ENCODE measurements around the gene SYTL2. TPM values are rescaled to one million over a fixed set of nuclear protein-coding genes. Genes with fewer than 3 reads are reported as not detected.

Gene SYTL2
- total RNA-seq, 1 donor from 2014 or later = 17.4 TPM

- H3K27me3 ChIP-seq = no peaks in the 10 kb centered on the region
- H3K4me1 ChIP-seq = no peaks in the 10 kb centered on the region
- no peak overlapping the region for H3K27ac ChIP-seq
- TF ChIP-seq, protein P1, sequence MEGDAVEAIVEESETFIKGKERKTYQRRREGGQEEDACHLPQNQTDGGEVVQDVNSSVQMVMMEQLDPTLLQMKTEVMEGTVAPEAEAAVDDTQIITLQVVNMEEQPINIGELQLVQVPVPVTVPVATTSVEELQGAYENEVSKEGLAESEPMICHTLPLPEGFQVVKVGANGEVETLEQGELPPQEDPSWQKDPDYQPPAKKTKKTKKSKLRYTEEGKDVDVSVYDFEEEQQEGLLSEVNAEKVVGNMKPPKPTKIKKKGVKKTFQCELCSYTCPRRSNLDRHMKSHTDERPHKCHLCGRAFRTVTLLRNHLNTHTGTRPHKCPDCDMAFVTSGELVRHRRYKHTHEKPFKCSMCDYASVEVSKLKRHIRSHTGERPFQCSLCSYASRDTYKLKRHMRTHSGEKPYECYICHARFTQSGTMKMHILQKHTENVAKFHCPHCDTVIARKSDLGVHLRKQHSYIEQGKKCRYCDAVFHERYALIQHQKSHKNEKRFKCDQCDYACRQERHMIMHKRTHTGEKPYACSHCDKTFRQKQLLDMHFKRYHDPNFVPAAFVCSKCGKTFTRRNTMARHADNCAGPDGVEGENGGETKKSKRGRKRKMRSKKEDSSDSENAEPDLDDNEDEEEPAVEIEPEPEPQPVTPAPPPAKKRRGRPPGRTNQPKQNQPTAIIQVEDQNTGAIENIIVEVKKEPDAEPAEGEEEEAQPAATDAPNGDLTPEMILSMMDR (IDR thresholded peaks at IDR 0.05) = no peak
- no peak for TF ChIP-seq POLR2A (IDR thresholded peaks at IDR 0.05)
- TF ChIP-seq POLR2AphosphoS5 (IDR thresholded peaks at IDR 0.05; ENCODE audit: insufficient read depth in 1 of 2, low read depth in 1 of 2) = no peak
- no peaks in the 10 kb centered on the region for H3K36me3 ChIP-seq
- no peak overlapping the region for H3K4me3 ChIP-seq
- no peaks in the 10 kb centered on the region for H3K9me3 ChIP-seq
- intact Hi-C loops (cut with DNase I) = no loop called here
- no peak for DNase-seq (ENCODE audit: extremely low spot score in 2 of 2)
These were observed 85.3 kb downstream of the SYTL2 start for GRCh38 chr11:85725510-85726258.

- no peak overlapping the region for H3K27ac ChIP-seq
- DNase-seq (ENCODE audit: extremely low spot score in 2 of 2) = no peak
- H3K27me3 ChIP-seq = no peaks in the 10 kb centered on the region
- TF ChIP-seq POLR2A (IDR thresholded peaks at IDR 0.05) = no peak
- no peak for TF ChIP-seq POLR2AphosphoS5 (IDR thresholded peaks at IDR 0.05; ENCODE audit: insufficient read depth in 1 of 2, low read depth in 1 of 2)
- TF ChIP-seq, protein P1 (IDR thresholded peaks at IDR 0.05) = no peak
- H3K36me3 ChIP-seq = no peaks in the 10 kb centered on the region
- H3K4me3 ChIP-seq = no peak overlapping the region
- no peaks in the 10 kb centered on the region for H3K9me3 ChIP-seq
- H3K4me1 ChIP-seq = no peaks in the 10 kb centered on the region
- intact Hi-C loops (cut with DNase I) = no loop called here
These were observed 86.0 kb downstream of the SYTL2 start for GRCh38 chr11:85724748-85725465.

GRCh38 chr11:85723088-85723487 is 87.9 kb downstream of the SYTL2 start:
- Histone ChIP-seq H3K9me3 (no peaks in the 10 kb centered on the region), H3K36me3 (no peaks in the 10 kb centered on the region), H3K4me3 (no peak overlapping the region), H3K4me1 (no peaks in the 10 kb centered on the region), H3K27ac (no peak overlapping the region), H3K27me3 (no peaks in the 10 kb centered on the region)
- DNase-seq (ENCODE audit: extremely low spot score in 2 of 2) = no peak
- TF ChIP-seq POLR2A (IDR thresholded peaks at IDR 0.05) (no peak), POLR2AphosphoS5 (IDR thresholded peaks at IDR 0.05; ENCODE audit: insufficient read depth in 1 of 2, low read depth in 1 of 2) (no peak)
- TF ChIP-seq, protein P1 (IDR thresholded peaks at IDR 0.05) = no peak
- intact Hi-C loops (cut with DNase I) = no loop called here

- H3K36me3 ChIP-seq = no peaks in the 10 kb centered on the region
- no peak overlapping the region for H3K27ac ChIP-seq
- no peaks in the 10 kb centered on the region for H3K4me1 ChIP-seq
- no peak for DNase-seq (ENCODE audit: extremely low spot score in 2 of 2)
- no peak for TF ChIP-seq POLR2A (IDR thresholded peaks at IDR 0.05)
- TF ChIP-seq POLR2AphosphoS5 (IDR thresholded peaks at IDR 0.05; ENCODE audit: insufficient read depth in 1 of 2, low read depth in 1 of 2) = no peak
- TF ChIP-seq, protein P1 (IDR thresholded peaks at IDR 0.05) = no peak
- intact Hi-C loops (cut with DNase I) = no loop called here
- no peaks in the 10 kb centered on the region for H3K27me3 ChIP-seq
- no peaks in the 10 kb centered on the region for H3K9me3 ChIP-seq
- H3K4me3 ChIP-seq = no peak overlapping the region
These were observed 89.8 kb downstream of the SYTL2 start for GRCh38 chr11:85721191-85721590.

Data from vagina (tissue), 2 donors.